Measurements from ENCODE around the gene ABCC2. TPM values are rescaled to one million over a fixed set of nuclear protein-coding genes. Genes with fewer than 3 reads are reported as not detected.

The ABCC2 gene
- polyA plus RNA-seq, 1 donor (not counting 4 experiments of a cell fraction or from before 2014, with no cell fraction given) = 2.5 TPM

DNA sequence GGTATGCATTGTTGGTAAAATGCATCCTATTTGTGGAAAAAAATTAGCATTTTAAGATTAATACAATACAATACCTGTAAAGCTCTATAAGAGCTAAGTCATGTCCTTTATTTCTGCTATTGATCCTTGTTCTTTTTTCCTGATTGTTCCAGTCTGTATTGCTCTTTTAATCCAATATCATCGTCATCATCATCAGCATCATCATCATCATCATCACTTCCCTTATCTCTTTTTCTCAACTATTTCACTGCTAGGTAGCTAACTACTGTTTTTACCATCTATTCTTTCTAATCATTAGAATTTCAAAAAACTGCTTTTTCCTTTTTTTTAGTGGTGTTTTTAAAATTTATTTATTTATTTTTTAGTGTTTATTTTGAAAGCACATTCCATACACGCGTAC lies 71.2 kb downstream of the ABCC2 start:
- Histone ChIP-seq H3K27ac (ENCODE audit: control insufficient read depth, insufficient read depth, low read length) (no peak overlapping the region), H3K4me2 (ENCODE audit: control insufficient read depth, extremely low read depth, insufficient read depth, low read depth, low read length) (no peak overlapping the region), H3K4me1 (ENCODE audit: control insufficient read depth, extremely low read depth, insufficient read depth, low read length) (no peaks in the 10 kb centered on the region), H3K9me3 (ENCODE audit: control insufficient read depth, low read depth, low read length) (no peaks in the 10 kb centered on the region), H3K9ac (ENCODE audit: control insufficient read depth, extremely low read depth, insufficient read depth, low read length) (no peak overlapping the region), H3K4me3 (ENCODE audit: control insufficient read depth in 2 of 3, extremely low read depth in 1 of 3, insufficient read depth in 2 of 3, low read depth in 1 of 3, low read length in 3 of 3) (no peak overlapping the region), H3K79me2 (ENCODE audit: control insufficient read depth, insufficient read depth, low read length) (no peaks in the 10 kb centered on the region), H3K36me3 (ENCODE audit: control insufficient read depth in 2 of 2, extremely low read depth in 1 of 2, insufficient read depth in 2 of 2, low read length in 2 of 2) (no peaks in the 10 kb centered on the region), H2AFZ (ENCODE audit: control insufficient read depth, low read length) (no peak overlapping the region), H4K20me1 (ENCODE audit: control insufficient read depth, extremely low read depth, insufficient read depth, low read length) (no peaks in the 10 kb centered on the region), H3K9me1 (ENCODE audit: control insufficient read depth, extremely low read depth, insufficient read depth, low read length) (no peaks in the 10 kb centered on the region), H3K27me3 (ENCODE audit: control insufficient read depth, extremely low read depth, insufficient read depth, low read length) (no peaks in the 10 kb centered on the region)
- no peak for TF ChIP-seq EZH2 (IDR thresholded peaks at IDR 0.05; ENCODE audit: low read length)
- TF ChIP-seq, protein P1, sequence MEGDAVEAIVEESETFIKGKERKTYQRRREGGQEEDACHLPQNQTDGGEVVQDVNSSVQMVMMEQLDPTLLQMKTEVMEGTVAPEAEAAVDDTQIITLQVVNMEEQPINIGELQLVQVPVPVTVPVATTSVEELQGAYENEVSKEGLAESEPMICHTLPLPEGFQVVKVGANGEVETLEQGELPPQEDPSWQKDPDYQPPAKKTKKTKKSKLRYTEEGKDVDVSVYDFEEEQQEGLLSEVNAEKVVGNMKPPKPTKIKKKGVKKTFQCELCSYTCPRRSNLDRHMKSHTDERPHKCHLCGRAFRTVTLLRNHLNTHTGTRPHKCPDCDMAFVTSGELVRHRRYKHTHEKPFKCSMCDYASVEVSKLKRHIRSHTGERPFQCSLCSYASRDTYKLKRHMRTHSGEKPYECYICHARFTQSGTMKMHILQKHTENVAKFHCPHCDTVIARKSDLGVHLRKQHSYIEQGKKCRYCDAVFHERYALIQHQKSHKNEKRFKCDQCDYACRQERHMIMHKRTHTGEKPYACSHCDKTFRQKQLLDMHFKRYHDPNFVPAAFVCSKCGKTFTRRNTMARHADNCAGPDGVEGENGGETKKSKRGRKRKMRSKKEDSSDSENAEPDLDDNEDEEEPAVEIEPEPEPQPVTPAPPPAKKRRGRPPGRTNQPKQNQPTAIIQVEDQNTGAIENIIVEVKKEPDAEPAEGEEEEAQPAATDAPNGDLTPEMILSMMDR (optimal IDR thresholded peaks at IDR 0.05 in 1 of 3, IDR thresholded peaks at IDR 0.05 in 1 of 3, conservative IDR thresholded peaks at IDR 0.05 in 1 of 3; ENCODE audit: extremely low read depth in 1 of 3, insufficient read depth in 2 of 3, low read length in 3 of 3) = no peak
- no peak for FAIRE-seq
- no peak for DNase-seq (ENCODE audit: low read depth, low spot score)
- dilution Hi-C loops (cut with MboI; ENCODE audit: extremely low pct_ligation_motif_present, low sequenced_read_pairs) = no loop called here

DNA sequence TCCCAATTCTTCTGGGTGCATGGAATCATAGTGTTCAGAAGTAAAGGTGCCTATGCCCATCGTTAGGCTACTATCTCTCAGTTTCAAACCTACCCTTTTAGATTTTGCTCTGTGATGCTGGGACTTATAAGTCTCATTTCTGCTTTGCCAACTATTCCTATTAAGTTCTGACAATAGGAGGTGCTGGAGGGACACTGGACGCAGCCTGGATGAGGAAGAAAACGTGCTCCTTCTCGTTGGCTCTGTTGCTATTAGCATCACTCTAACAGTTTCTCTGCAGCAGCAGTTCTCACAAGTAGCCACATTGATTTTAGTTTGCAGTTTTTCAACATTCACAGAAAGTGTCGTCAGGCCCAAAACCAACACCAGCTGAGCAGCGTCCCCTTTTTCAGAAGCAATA lies 72.4 kb downstream of the ABCC2 start:
- no peak overlapping the region for H2AFZ ChIP-seq (ENCODE audit: control insufficient read depth, low read length)
- dilution Hi-C loops (cut with MboI; ENCODE audit: extremely low pct_ligation_motif_present, low sequenced_read_pairs) = no loop called here
- no peaks in the 10 kb centered on the region for H4K20me1 ChIP-seq (ENCODE audit: control insufficient read depth, extremely low read depth, insufficient read depth, low read length)
- DNase-seq (ENCODE audit: low read depth, low spot score) (no peak), FAIRE-seq (no peak)
- H3K4me2 ChIP-seq (ENCODE audit: control insufficient read depth, extremely low read depth, insufficient read depth, low read depth, low read length) = no peak overlapping the region
- no peaks in the 10 kb centered on the region for H3K9me1 ChIP-seq (ENCODE audit: control insufficient read depth, extremely low read depth, insufficient read depth, low read length)
- peaks cover 4% of the 10 kb centered on the region for H3K27me3 ChIP-seq (ENCODE audit: control insufficient read depth, extremely low read depth, insufficient read depth, low read length)
- H3K9me3 ChIP-seq (ENCODE audit: control insufficient read depth, low read depth, low read length) = no peaks in the 10 kb centered on the region
- H3K4me1 ChIP-seq (ENCODE audit: control insufficient read depth, extremely low read depth, insufficient read depth, low read length) = no peaks in the 10 kb centered on the region
- H3K4me3 ChIP-seq (ENCODE audit: control insufficient read depth in 2 of 3, extremely low read depth in 1 of 3, insufficient read depth in 2 of 3, low read depth in 1 of 3, low read length in 3 of 3) = no peak overlapping the region
- no peak overlapping the region for H3K27ac ChIP-seq (ENCODE audit: control insufficient read depth, insufficient read depth, low read length)
- no peaks in the 10 kb centered on the region for H3K79me2 ChIP-seq (ENCODE audit: control insufficient read depth, insufficient read depth, low read length)
- no peak for TF ChIP-seq EZH2 (IDR thresholded peaks at IDR 0.05; ENCODE audit: low read length)
- TF ChIP-seq, protein P1 (optimal IDR thresholded peaks at IDR 0.05 in 1 of 3, IDR thresholded peaks at IDR 0.05 in 1 of 3, conservative IDR thresholded peaks at IDR 0.05 in 1 of 3; ENCODE audit: extremely low read depth in 1 of 3, insufficient read depth in 2 of 3, low read length in 3 of 3) = peak in 2 of 3 experiments; percentile 13 to 19
- H3K9ac ChIP-seq (ENCODE audit: control insufficient read depth, extremely low read depth, insufficient read depth, low read length) = no peak overlapping the region
- H3K36me3 ChIP-seq (ENCODE audit: control insufficient read depth in 2 of 2, extremely low read depth in 1 of 2, insufficient read depth in 2 of 2, low read length in 2 of 2) = no peaks in the 10 kb centered on the region

Measured in keratinocyte (primary cell).